ENCODE results near the gene RAPGEF4. TPM values are rescaled to one million over a fixed set of nuclear protein-coding genes. Genes with fewer than 3 reads are reported as not detected.

RAPGEF4 gene
- total RNA-seq, 3 donors from 2014 or later, result 1.2 to 2.8 (median 2.2) TPM

GRCh38 chr2:172730411-172730810, 5.2 kb upstream of the RAPGEF4 start:
- H3K4me1 ChIP-seq (ENCODE audit: low read depth), result no peaks in the 10 kb centered on the region
- ATAC-seq, result no peak
- intact Hi-C loops (cut with DNase I, micrococcal nuclease), result no loop called here
- no peak overlapping the region for H3K4me3 ChIP-seq
- TF ChIP-seq, protein P1, sequence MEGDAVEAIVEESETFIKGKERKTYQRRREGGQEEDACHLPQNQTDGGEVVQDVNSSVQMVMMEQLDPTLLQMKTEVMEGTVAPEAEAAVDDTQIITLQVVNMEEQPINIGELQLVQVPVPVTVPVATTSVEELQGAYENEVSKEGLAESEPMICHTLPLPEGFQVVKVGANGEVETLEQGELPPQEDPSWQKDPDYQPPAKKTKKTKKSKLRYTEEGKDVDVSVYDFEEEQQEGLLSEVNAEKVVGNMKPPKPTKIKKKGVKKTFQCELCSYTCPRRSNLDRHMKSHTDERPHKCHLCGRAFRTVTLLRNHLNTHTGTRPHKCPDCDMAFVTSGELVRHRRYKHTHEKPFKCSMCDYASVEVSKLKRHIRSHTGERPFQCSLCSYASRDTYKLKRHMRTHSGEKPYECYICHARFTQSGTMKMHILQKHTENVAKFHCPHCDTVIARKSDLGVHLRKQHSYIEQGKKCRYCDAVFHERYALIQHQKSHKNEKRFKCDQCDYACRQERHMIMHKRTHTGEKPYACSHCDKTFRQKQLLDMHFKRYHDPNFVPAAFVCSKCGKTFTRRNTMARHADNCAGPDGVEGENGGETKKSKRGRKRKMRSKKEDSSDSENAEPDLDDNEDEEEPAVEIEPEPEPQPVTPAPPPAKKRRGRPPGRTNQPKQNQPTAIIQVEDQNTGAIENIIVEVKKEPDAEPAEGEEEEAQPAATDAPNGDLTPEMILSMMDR (IDR thresholded peaks at IDR 0.05), result no peak
- no peaks in the 10 kb centered on the region for H3K36me3 ChIP-seq (ENCODE audit: low read depth)
- no peak for DNase-seq
- no peaks in the 10 kb centered on the region for H3K9me3 ChIP-seq

GRCh38 chr2:172734711-172735581, 699 bp upstream of the RAPGEF4 start:
- TF ChIP-seq, protein P1 (IDR thresholded peaks at IDR 0.05), result no peak
- intact Hi-C loops (cut with DNase I, micrococcal nuclease), result no loop called here
- no peaks in the 10 kb centered on the region for H3K36me3 ChIP-seq (ENCODE audit: low read depth)

GRCh38 chr2:172736424-172737174, 954 bp downstream of the RAPGEF4 start:
- H3K4me3 ChIP-seq, result no peak overlapping the region
- TF ChIP-seq, protein P1 (IDR thresholded peaks at IDR 0.05), result no peak
- H3K4me1 ChIP-seq (ENCODE audit: low read depth), result peaks cover 6% of the 10 kb centered on the region
- no peaks in the 10 kb centered on the region for H3K9me3 ChIP-seq
- H3K36me3 ChIP-seq (ENCODE audit: low read depth), result no peaks in the 10 kb centered on the region
- no peak for DNase-seq
- ATAC-seq, result no peak
- intact Hi-C loops (cut with DNase I, micrococcal nuclease), result no loop called here

More at GRCh38 chr2:172734711-172735581, 699 bp upstream of the RAPGEF4 start:
- H3K4me3 ChIP-seq, result no peak overlapping the region
- no peaks in the 10 kb centered on the region for H3K9me3 ChIP-seq
- no peak for ATAC-seq
- H3K4me1 ChIP-seq (ENCODE audit: low read depth), result peaks cover 6% of the 10 kb centered on the region
- no peak for DNase-seq

DNA sequence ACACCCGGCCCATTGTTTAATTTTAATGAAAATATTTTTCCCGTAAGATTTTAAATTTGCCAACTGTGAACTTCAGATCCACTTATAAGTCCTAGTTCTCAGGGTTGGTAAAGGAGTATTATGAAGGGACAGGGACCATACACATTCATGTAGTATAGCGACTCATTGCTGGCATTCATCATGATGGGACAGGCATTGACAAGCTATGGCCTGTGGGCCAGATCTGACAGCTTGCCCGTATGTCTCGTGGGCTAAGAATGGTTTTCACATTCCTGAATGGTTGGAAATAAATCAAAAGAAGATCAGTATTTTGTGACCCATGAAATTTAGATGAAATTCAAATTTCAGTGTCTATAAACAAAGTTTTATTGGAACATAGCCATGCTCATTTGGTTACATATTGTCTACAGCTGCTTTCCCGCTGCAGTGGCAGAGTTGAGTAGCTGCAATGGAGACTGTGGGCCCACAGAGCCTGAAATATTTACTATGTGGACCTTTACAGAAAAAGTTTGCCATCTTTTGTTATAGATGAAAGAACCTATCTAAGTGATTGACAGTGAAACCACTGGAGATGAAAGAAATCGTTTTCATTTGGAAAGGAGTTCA, 4.1 kb downstream of the RAPGEF4 start:
- TF ChIP-seq, protein P1 (IDR thresholded peaks at IDR 0.05), result no peak
- intact Hi-C loops (cut with DNase I, micrococcal nuclease), result no loop called here
- Histone ChIP-seq H3K9me3 (no peaks in the 10 kb centered on the region), H3K36me3 (ENCODE audit: low read depth) (no peaks in the 10 kb centered on the region), H3K4me1 (ENCODE audit: low read depth) (peaks cover 6% of the 10 kb centered on the region), H3K4me3 (no peak overlapping the region)
- ATAC-seq (no peak), DNase-seq (no peak)

DNA sequence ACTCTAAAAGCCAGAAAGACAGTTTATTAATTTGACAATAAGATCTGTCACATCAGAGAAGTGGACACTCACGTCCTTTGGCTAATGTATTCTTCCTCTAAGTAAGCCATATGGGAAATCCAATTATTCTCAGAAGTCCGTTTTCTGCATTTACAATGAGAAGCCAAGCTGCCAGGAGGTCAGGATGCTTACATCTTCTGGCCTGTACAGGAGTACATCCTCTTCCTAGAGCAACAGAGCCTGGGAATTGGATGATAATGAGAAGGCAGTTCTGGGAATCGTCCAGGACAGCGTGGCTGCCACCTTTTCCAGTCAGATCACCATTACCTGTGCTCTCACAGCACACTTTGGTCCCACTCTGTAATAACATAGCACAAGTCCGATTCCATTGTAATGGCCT, 5.2 kb downstream of the RAPGEF4 start:
- DNase-seq, result no peak
- no peak for ATAC-seq
- intact Hi-C loops (cut with DNase I, micrococcal nuclease), result no loop called here
- TF ChIP-seq, protein P1 (IDR thresholded peaks at IDR 0.05), result no peak
- Histone ChIP-seq H3K4me1 (ENCODE audit: low read depth) (peaks cover 5% of the 10 kb centered on the region), H3K4me3 (no peak overlapping the region), H3K36me3 (ENCODE audit: low read depth) (no peaks in the 10 kb centered on the region), H3K9me3 (no peaks in the 10 kb centered on the region)

Data from mucosa of descending colon (tissue), 3 donors.